COLO668 (cell line): Measurements from ENCODE around the gene THAP4.

Experiments
- DNase-seq: peaks from one replicate; lab custom pipeline; 2025; ENCODE audit not compliant: unreplicated experiment; lab: John Stamatoyannopoulos, UW

Gene THAP4

DNA sequence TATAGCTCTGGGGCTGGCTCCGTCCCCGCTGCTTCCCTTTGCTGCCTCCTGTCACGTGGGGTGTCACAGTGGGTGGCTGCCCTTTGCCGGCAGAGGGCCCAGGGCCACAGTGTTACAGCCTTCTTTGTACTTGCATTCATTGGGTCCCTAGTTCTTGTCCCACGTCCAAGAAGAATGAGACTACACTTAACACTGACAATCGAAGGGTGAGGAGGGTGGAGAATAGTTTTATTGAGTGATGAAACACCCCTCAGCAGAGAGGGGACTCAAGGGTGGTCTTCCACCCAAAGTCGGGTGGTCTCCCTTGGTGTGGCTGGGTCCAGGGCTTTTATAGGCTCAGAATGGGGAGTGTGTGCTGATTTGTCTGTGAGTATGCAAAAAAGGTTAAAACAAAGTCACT, 2.4 kb upstream of the THAP4 start:
- DNase-seq, result no peak

DNA sequence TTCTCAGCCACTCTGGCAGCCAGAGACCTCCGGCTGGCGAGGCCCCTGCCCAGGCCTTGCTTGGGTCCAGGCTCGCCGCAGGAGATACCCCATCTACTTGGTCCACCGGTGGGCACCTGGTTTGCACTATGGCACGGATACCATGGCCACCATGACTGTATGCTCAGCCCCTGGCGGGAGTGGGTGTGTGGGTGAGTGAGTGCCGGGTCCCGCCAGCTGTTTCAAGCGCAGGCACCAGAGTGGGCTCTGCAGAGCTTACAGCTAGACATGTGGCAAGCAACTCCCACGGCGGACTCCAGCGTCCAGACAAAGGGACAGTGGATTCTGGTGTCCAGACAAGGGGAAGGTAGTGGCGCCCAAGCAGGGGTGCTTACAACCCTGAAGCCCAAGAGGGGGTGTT, 2.0 kb upstream of the THAP4 start:
- DNase-seq, result no peak

DNA sequence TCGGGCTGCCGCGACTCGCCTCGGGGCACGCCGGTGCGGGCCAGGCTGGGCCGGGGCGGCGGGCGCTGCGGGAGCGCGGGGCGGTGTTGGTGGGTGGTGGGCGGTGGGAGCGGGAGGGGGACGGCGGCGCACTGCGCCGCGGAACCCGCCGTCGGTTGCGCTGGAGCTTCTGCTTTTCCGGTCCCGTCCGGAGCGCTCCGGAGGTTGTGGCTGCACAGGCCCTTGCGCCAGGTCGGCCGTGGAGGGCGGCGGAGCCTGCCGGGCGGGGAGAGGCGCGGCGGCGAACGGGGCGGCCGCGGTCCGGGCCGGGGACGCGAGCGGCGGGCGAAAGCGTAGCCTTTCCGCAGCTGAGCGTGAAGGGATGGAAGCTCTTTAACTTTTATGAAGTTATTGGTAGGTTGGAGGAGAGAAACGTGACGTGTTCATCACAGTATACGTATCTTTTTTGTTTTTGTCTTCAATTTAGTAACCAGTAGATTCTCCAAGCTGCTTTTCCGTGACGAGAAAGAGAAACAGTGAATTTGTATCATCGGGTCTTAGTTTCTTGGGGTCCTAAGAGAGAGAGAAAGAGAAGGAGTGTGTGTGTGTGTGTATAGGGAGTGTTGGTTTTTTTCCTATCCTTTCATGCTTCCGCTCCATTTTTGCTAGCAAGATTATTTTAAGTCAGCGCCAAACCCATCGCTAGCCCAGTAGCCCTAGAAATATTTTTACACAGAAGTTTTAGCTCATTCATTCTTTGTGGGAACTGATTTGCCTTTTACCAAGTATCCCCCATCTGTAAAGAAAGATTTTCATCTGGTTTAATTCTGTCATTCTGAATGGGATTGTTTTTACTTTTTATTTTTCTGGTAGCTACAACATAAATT, 1.1 kb upstream of the THAP4 start:
- DNase-seq, result peak; percentile 47

DNA sequence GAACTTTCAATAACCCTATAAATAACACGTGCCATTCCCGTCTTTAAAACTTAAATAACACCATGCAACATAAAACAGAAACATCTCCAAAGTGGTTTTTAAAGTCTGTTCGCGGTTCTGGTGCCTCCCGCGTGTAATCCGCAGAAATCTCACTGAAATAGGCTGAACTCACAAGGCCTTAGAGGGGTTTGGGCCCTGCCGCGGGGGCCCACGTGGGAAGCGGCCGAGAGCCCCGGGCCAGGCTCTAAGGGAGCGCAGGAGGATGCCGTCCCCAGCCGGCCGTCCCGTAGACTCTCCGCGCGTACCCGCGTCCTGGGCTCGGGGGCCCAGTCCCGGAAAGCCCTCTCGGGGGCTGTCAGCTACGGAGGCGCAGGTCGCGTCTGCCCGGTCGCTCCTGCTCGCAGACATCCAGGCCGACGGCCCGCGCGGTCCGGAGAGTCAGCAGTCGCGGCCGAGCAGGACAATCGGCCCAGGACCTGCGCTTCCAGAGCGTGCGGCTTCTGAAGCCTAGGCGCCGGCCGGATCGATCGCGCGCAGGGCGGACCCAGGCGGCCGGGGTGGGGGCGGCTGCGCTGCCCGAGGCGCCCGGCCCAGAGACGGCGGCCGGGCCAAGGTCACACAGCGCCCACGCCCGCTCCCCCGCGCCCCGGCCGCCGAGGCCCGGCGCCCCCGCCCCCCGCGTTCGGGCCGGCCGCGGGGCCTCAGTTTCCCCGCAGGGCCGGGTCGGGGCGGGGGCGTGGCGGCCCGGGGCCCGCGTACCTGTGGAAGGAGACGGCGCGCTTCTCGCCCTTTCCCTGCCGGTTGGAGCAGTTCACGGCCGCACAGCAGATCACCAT, 558 bp downstream of the THAP4 start:
- peak; percentile 61 for DNase-seq

DNA sequence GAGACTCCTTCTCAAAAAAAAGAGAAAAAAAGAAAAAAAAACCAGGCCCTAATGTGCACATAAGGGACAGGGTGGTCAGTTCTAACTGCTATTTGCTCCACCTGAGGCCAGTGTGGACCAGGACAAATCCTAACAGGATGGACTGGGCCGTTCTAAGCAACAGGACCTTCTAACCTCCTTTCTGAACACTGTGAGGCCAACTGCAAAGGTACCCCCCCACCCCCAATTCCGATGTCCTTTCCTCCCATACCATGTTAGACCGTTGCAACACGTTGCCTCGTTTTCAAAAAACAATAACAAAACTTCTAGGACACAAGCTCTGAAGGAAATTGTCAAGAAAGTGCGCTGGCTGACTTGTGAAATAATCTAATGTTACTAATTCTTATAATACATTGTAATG, 1.2 kb downstream of the THAP4 start:
- no peak for DNase-seq

DNA sequence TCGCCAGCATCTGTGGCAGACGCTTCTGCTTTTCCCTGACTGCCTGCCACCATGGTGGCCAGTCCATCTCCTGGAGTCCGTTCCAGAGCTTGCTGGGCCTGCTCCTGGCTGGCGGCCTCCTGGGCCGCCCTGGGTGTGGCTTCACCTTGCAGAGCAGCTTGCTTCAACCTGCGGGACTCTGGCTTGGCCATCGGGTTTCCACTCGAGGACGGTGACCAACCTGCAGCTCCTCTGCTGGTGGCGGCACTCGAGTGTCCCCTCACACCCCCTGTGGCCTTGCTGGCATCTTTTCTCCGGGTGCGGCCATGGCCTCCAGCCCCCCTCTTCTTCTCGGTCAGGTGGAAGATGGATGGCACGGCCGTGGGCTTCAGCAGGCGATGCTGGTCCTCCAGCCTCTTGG, 3.4 kb downstream of the THAP4 start:
- no peak for DNase-seq

DNA sequence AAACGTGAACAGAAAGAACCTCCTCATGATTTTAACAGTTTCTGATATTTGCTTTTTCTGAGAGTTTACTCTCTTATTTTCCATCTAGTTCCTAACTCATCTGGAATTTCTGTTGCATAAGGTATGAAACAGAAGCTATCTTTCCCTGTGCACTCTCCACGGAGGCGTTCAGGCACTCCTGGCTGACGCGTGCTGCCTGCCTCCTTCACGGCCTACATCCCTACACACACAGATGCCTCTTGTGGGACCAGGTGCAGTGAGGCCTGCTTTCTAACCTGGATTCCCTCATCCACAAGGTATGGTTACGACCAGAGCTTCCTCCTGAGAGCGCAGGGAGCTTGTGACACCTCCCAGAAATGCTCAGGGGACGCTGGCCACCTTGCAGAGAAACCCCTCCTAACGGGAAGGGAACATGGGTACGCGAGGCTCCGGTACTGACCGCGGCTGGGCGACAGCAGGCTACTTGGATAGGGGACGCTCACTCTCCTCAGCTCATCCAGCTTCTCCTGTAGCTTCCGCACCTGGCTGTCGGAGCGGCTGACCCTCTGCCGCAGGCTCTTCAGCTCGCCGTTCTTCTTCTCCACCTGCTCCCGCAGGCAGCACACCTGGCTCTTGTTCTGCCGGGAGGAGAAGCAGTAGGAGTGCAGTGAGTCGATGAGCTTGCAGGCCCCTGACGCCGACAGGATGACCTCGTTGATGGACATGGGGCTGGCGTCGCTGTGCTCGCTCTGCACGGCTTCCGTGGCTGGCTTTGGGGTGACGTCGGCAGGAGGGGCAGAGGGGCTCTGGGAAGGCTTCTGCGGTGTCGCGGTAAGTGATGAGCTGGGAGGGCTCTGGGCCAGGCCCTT, 4.3 kb downstream of the THAP4 start:
- DNase-seq, result peak; percentile 64

DNA sequence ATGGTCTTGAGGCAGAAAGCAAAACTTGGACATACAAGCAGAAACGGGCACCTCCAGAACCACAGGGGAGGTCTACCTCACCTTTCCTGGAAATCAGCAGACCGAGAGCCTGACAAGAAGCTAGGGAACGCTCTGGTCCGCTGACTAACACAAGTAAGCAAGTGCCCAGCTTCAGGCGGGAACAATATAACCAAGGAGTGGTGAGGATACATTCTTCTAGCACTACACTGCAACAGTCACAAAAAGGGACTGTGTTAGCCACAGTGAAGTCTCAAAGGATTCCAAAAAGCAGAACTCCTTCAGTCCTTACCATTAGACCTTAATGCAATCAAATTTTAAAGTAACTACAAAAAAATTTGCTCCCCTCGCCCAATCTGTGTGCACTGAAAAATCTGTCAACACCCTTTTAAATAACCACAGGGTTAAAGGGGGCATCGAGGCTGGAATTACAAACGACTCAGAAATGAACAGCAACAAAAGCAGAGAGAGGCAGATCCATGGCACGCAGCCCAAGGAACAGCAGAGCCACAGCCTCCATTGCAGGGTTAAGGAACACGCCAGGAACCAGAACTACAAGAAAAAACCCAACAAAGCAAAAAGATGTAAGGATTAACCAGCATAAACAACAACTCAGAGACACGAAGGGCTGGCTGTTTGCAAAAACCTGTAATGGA, 7.1 kb downstream of the THAP4 start:
- DNase-seq, result no peak

DNA sequence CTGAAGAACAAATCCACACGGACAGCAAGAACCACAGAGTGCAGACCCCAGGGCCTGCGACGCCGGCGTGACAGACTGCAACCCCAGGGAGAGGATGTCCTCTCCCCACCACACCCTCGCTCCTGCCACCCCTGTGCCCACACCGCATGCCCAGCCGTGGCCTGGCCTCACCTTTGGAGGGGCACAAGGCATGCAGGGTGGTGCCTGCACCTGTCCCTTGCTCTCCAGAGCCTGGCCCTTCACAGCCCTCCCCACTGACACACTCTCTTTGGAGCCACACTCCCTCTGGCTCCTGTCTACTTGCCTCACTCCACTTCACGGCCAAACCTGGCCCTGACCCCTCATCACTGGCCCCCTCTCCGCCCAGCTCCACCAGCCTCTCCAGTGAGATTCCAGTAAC, 9.3 kb downstream of the THAP4 start:
- DNase-seq, result no peak

DNA sequence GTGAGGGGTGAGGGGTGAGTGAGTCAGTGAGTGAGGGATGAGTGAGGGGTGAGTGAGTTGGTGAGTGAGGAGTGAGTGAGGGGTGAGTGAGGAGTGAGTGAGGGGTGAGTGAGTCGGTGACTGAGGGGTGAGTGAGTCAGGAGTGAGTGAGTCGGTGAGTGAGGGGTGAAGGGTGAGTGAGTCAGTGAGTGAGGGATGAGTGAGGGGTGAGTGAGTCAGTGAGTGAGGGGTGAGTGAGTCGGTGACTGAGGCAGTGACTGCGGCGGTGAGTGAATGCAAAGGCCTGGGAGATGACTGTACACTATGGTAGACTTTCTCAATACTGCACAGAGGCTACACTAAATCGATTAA, 16.6 kb downstream of the THAP4 start:
- DNase-seq, result no peak

DNA sequence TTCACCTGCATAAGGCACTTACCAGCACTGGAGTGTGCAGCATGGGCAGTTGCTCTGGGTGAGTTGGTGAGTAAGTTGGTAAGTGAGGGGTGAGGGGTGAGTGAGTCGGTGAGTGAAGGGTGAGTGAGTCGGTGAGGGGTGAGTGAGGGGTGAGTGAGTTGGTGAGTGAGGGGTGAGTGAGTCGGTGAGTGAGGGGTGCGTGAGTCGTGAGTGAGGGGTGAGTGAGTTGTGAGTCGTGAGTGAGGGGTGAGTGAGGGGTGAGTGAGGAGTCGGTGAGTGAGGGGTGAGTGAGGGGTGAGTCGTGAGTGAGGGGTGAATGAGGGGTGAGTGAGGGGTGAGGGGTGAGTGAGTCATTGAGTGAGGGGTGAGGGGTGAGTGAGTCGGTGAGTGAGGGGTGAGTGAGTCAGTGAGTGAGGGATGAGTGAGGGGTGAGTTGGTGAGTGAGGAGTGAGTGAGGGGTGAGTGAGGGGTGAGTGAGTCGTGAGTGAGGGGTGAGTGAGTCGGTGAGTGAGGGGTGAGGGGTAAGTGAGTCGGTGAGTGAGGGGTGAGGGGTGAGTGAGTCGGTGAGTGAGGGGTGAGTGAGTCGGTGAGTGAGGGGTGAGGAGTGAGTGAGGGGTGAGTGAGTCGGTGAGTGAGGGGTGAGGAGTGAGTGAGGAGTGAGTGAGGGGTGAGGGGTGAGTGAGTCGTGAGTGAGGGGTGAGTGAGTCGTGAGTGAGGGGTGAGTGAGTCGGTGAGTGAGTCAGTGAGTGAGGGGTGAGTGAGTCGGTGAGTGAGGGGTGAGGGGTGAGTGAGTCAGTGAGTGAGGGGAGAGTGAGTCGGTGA, 17.1 kb downstream of the THAP4 start:
- DNase-seq, result no peak

DNA sequence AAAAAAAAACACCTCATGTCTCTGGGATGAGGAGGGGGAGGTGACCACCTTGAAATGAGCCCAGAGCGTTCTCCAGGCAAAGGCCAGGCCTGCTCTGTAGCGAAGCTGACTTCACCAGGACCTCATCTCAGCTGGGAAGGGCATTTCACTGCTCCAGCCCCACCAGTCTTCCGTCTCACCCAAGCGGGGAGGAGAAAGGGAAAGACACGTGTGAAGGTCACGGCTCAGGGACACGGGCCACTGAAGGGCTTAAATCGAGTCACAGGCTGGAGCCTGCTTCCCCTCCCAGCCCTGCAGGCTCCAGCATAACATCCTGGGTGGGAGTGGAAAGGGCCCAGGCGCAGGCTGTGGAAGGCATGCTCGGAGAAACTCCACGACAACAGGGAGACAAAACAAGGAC, 18.1 kb downstream of the THAP4 start:
- DNase-seq, result no peak

DNA sequence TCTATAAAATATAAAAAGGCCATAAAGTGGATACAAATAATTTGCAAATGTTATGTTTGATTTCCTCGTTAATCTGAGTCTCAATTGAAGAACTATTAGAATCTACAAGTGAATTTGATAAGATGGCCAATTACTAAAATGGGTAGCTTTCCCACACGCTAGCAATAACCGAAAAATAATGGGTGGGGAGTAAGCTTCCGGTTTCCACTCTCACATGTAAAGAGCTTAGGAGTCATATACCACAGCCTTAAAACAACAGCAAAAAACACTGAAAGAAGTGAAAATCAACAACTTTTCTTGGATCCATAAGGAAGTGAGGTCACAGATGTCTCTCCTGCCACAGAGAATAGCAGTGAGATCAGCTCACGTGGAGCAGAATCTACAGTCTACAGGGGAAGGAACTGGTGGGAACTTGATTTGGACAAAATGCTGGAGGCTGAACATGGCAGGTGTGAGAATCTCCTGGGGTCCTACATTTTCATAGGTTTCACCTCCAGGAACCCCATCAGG, 18.6 kb downstream of the THAP4 start:
- no peak for DNase-seq

DNA sequence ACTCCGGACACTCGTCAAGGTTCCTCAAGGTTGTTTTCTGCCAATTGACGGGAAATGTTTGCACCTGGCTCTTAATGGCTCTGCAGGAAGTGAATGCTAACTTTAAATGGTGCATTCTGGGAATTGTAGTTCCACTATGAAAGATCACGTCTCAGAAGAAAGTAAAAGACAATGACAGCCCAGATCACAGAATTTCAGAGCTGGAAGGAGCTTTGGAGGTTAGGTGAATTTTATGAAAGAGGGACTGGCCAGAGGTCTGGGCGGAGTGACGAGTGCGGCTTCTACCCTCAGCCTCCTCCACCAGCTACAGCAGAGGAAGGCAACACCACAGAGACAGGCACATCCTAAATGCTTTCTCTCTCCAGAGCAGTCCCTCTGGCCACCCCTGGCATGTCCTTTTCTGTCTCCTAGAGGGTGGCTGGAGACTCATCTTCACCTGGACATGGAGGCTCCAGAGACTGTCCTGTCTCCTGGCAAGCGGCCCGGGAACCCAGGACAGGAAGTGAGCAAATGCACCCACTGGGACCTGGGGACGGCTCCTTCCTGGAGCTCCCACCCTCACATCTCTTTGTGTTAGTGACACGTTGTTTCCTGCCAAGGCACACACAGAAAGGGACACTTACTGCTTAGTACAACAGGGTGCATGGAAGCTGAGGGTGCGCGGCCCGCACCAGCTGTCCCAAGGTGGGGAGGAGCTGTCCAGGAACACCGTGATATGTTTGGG, 19.4 kb downstream of the THAP4 start:
- peak; percentile 56 for DNase-seq

DNA sequence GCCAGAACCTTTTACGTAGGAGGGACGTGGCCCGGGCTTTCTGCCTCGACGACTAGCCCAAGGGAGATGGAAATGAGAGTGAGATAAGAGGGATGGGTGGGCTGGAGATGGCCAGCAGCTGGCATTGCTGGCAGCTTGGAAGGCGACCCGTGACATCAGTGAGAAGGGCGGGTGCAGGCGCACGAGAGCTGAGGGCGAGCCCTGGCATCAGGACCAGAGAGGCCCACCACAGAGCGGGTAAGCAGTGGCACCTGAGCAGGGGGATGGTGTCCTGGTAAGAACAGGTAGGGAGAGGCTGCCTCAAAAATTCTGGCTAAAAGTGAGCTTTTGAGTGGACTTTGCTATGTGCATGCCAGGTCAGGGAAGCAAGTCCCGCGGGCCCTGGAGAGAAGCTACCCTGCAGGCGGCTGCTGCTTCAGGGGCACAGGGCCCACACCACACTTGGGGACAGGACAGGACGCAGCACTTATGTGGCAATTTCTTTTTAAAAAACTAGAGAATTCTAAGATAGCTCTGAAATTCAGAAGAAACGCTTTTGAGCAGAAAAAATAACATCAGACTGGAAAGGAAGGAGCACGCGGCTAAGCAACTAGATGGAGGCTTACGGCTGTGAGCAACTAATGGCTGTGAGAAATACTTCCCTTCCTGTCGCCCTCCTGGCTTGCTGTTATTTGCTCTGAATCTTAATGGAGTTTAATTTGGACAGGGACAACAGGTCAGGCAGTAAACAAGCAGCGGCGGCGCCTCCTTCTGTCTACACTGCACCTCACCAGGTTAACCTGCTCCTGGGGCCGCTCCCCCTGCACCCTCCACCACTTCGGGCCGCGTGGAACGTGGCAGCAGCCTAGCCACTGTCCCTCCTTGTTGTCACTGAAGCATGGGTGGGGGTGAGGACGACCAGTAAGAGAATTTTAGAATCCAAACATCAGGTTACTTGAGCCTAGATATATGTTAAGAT, 20.5 kb downstream of the THAP4 start:
- DNase-seq, result peak; percentile 54

DNA sequence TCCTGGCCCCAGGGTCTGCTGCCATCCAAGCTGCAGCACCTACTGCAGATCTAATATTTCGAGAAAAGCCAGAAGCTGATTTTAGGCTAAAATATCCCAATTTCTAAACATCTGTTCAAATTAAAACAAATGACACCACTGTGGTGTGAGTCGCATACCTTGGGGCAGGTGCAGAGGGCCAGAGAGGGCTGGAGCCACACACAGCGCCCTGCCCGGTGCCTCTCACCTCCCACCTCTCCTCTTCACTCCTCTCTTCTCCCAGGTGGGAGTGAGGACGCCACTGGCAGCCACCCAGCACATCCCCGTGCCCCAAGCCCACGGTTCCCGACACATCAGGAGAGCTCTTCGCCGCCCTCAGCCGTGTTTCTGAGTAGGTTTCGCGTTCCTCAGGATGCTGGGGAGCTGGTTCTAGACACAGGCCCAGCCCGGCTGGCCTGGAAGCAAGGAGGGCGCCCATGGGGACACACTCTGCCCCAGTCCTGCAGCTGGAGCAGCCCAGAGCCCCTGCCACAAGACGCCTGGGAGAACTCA, 21.4 kb downstream of the THAP4 start:
- peak; percentile 21 for DNase-seq

DNA sequence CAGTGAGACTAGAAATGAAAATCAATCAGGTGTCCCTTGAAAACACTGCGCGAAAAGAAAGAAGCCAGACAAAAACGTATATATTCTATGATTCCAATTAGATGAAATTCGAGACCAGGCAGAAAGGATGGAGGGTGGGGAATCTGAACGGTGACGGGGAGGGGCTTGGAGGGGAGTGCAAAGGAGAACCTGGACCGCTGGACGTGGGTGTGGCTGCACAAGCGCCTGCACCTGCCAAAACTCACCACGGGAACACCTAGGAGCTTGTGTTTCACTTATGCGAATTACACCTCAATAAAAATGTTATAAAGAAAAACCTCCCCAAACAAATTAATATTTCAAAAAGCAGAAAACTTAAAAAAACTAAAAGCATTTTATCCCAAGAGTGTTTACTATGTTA, 21.9 kb downstream of the THAP4 start:
- DNase-seq, result peak; percentile 75
